HEK293 (cell line): Measurements from ENCODE around the gene PRPF31.

Source experiments
- AEBP2 ChIP-seq: fragments of 450-650 bp; formaldehyde crosslinking; IDR thresholded peaks from 2 replicates; pipeline ENCODE4 v1.5.1; 2016; ENCODE audit warnings: missing biosample characterization, missing genetic modification characterization, borderline replicate concordance
- GLI2 ChIP-seq: fragments of 450-650 bp; formaldehyde crosslinking; IDR thresholded peaks from 2 replicates; pipeline ENCODE4; 2017; ENCODE audit warnings: missing biosample characterization, missing genetic modification characterization, low read depth, borderline replicate concordance
- KLF10 ChIP-seq: fragments of 450-650 bp; IDR thresholded peaks from 2 replicates; pipeline ENCODE4 v1.5.1; 2018; ENCODE audit warnings: missing biosample characterization, mild to moderate bottlenecking, missing genetic modification characterization
- REPIN1 ChIP-seq: fragments of 450-650 bp; formaldehyde crosslinking; IDR thresholded peaks from 2 replicates; pipeline ENCODE4 v1.5.1; 2017; ENCODE audit warnings: missing biosample characterization, missing genetic modification characterization, low read depth
- SCRT2 ChIP-seq: fragments of 450-650 bp; formaldehyde crosslinking; IDR thresholded peaks from 2 replicates; pipeline ENCODE4 v1.5.1; 2016; ENCODE audit warnings: missing biosample characterization, missing genetic modification characterization
- TCF7L2 ChIP-seq: IDR thresholded peaks from 2 replicates; pipeline ENCODE4 v1.6.1; 2011; ENCODE audit warnings: low read depth, mild to moderate bottlenecking, inconsistent platforms, low read length, moderate library complexity, borderline replicate concordance
- ZFP37 ChIP-seq: fragments of 450-650 bp; formaldehyde crosslinking; IDR thresholded peaks from 2 replicates; pipeline ENCODE4 v1.5.1; 2016; ENCODE audit warnings: missing biosample characterization, missing genetic modification characterization
- ZNF404 ChIP-seq: fragments of 450-650 bp; formaldehyde crosslinking; IDR thresholded peaks from 2 replicates; pipeline ENCODE4 v1.5.1; 2017; ENCODE audit warnings: missing biosample characterization, missing genetic modification characterization
- ZNF501 ChIP-seq: fragments of 450-650 bp; formaldehyde crosslinking; IDR thresholded peaks from 2 replicates; pipeline ENCODE4 v1.5.1; 2016; ENCODE audit warnings: missing biosample characterization, missing genetic modification characterization
- TF ChIP-seq, protein P1 (sequence below): fragments of 450-650 bp; formaldehyde crosslinking; IDR thresholded peaks from 2 replicates; pipeline ENCODE4 v1.5.1; 2016; ENCODE audit warnings: missing biosample characterization, missing genetic modification characterization
- TF ChIP-seq, protein P2 (sequence below): fragments of 450-650 bp; formaldehyde crosslinking; IDR thresholded peaks from 2 replicates; pipeline ENCODE4 v1.5.1; 2017; ENCODE audit warnings: missing biosample characterization, missing genetic modification characterization

DNA sequence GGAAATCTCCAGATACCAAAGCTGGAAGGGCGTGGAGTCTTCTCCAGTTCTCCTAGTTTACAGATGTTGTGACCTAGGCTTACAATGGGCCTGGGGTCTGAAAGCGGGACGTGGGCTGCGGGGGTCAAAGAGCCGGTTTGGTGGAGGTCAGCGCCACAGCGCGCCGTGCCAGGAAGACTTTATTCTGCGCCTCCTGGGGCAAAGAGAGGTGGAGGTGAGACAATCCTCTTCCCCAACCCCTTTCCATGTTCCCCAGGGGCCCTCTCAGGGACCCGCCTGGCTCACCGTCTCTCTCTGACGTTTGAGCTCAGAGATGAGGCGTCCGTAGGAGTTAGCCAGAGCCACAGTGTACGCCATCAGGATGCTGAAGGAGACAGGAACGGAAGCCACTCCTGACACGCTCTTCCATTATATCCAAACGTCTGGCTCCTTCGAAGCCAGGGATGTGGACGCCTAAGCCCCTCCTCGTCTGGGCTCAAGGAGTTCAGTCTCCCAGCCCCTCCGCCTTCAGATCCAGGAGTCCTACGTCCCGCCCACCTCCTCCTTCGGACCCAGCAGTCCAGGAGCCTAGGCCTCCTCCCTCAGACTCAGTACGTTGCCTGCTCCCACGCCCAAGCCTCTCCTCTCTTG lies 44.7 kb downstream of the PRPF31 start:
- TF ChIP-seq, protein P1, sequence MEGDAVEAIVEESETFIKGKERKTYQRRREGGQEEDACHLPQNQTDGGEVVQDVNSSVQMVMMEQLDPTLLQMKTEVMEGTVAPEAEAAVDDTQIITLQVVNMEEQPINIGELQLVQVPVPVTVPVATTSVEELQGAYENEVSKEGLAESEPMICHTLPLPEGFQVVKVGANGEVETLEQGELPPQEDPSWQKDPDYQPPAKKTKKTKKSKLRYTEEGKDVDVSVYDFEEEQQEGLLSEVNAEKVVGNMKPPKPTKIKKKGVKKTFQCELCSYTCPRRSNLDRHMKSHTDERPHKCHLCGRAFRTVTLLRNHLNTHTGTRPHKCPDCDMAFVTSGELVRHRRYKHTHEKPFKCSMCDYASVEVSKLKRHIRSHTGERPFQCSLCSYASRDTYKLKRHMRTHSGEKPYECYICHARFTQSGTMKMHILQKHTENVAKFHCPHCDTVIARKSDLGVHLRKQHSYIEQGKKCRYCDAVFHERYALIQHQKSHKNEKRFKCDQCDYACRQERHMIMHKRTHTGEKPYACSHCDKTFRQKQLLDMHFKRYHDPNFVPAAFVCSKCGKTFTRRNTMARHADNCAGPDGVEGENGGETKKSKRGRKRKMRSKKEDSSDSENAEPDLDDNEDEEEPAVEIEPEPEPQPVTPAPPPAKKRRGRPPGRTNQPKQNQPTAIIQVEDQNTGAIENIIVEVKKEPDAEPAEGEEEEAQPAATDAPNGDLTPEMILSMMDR, result no peak
- TF ChIP-seq TCF7L2 (no peak), KLF10 (tag by site-specific recombination) (no peak), ZNF501 (tag by site-specific recombination) (no peak; the same call in none of the 2 replicates), ZFP37 (peak; percentile 58; the same call in 1 of the 2 replicates), GLI2 (no peak), ZNF404 (tag by site-specific recombination) (no peak), SCRT2 (no peak), REPIN1 (tag by site-specific recombination) (no peak), AEBP2 (tag by site-specific recombination) (no peak)
- TF ChIP-seq, protein P2, sequence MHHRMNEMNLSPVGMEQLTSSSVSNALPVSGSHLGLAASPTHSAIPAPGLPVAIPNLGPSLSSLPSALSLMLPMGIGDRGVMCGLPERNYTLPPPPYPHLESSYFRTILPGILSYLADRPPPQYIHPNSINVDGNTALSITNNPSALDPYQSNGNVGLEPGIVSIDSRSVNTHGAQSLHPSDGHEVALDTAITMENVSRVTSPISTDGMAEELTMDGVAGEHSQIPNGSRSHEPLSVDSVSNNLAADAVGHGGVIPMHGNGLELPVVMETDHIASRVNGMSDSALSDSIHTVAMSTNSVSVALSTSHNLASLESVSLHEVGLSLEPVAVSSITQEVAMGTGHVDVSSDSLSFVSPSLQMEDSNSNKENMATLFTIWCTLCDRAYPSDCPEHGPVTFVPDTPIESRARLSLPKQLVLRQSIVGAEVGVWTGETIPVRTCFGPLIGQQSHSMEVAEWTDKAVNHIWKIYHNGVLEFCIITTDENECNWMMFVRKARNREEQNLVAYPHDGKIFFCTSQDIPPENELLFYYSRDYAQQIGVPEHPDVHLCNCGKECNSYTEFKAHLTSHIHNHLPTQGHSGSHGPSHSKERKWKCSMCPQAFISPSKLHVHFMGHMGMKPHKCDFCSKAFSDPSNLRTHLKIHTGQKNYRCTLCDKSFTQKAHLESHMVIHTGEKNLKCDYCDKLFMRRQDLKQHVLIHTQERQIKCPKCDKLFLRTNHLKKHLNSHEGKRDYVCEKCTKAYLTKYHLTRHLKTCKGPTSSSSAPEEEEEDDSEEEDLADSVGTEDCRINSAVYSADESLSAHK (tag by site-specific recombination), result no peak
